ENCODE measurements around the gene DIRAS3.
"Not testable (repeated sequence)": the region's sequence is repeated elsewhere in the genome, so short reads cannot be mapped to it uniquely, and the experiment has no call there.

DIRAS3 gene, protein sequence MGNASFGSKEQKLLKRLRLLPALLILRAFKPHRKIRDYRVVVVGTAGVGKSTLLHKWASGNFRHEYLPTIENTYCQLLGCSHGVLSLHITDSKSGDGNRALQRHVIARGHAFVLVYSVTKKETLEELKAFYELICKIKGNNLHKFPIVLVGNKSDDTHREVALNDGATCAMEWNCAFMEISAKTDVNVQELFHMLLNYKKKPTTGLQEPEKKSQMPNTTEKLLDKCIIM
- total RNA-seq = 0 to 0.99 (median 0) reads per million in 17 experiments

DNA sequence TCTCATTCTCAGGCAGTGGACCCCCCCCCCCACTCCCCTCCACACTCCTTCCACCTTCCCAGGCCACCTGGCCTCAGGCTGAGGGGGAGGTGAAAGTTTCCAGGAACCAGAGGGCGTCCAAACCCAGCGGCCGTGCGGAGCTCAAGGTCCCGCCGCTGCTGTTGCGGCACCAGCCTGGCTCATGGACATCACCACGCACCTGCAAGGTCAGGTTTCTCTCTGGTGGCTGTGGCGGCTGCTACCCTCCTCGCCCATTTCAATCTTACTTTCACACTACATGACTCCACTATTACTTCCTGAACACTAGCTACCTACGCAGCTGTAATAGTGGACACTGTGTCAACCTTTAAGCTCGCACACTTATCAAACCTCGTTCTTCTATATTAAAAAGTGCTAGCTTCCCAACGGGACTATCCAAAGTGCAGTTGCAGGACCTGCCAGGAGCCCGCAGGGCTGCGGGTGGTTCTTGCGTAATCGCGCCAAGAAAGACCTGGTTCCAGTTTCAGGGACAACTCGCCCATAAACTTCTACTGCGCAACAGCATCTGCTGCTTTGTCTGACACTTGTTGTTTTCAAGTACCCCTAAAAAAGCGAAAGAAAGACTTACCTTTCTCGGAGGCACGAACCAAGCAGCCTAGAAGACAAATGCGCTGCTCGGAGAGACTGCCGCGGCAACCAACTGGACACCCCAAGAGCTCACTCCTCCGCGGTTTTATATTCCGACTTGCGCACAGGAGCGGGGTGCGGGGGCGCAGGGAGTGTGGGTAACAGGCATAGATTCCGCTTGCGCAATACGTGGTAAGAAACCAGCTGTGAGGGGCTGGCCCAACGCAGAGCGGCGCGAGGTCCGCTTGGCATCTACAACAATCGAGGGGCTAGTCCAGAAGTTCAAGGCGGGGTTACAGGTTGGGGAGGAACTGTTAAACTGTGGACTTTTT, at the start of gene DIRAS3:
DIRAS3 (minus strand) TSS at position 687 of the 938 bp plus-strand sequence. CDS start 3,330 bp downstream, outside the sequence.
- peak in 3 of 4 experiments; percentile 3 to 25 (median 9) for DNase-seq

DNA sequence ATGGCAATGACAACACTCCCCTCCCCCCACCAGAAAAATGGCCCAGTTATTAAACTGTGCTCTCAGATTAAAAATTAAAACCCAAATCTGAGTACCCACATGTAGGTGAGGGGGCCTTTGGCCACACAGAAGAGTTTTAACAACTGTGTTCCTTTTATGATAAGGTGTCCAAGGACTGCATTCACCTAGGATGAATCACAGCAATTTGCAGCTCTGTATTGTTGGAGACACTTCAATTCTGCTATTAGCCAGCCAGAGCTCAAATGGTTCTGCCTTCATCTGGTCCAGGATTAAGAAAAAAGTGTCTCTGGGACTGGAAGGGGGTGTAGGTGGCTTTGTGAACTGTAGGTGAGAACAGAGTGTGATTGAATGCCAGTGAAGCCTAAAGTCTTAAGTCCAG, 43.3 kb upstream of the DIRAS3 start:
- no peak for DNase-seq

DNA sequence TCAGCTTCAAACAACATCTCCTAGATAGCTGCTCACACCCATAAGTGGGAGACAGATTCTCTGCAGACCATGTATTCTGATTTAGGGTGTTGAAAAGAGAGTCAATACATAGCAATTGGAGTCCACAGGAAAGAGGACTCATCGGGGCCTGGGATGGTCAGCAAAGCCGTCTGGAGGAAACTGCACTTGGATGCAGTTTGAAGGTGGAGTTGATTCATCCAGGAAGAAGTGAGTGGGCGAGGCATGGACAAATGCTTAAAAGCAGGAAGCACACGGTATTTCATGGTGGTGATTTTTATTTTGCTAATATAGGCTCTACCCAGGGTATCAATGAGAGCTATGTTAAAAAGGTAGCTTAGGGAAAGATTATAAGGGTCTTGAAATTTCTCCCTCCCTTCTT, 36.8 kb upstream of the DIRAS3 start:
- DNase-seq = no peak

DNA sequence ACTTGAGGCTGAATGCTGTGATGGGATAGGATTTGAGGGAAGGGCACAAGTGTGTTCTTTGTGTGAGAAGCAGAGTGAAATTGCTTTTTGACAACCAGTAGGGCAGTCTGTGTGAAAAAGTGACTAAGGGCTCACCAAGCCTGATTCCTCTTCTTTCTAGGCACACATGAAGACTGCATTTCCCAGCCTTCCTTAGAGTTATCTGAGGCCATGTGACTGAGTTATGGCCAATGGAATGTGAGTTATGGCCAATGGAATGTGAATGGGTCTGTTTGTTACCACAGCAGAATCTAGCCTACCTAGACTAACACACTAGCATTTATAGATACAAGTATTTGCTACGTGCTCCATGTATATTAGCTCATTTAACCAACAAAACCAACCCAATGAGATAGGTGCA, 35.3 kb upstream of the DIRAS3 start:
- DNase-seq = no peak

DNA sequence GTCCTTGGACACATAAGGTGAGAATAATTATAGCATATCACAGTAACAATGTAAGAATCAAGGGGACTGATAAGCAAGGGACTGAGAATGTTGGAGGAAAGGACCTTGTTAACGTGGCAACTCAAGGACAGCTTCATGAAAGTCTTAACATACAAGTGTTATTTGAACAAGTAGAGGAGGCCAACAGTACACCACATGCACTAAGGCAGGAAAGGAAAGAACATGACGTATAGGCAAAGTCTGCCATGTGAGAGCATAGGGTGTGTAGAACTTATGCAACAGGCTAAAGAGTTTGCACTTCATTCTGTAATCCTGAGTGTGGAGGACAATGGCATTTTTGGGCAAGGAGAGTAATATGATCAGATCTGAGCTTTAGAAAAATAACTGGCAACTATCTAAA, 33.3 kb upstream of the DIRAS3 start:
- no peak for DNase-seq

DNA sequence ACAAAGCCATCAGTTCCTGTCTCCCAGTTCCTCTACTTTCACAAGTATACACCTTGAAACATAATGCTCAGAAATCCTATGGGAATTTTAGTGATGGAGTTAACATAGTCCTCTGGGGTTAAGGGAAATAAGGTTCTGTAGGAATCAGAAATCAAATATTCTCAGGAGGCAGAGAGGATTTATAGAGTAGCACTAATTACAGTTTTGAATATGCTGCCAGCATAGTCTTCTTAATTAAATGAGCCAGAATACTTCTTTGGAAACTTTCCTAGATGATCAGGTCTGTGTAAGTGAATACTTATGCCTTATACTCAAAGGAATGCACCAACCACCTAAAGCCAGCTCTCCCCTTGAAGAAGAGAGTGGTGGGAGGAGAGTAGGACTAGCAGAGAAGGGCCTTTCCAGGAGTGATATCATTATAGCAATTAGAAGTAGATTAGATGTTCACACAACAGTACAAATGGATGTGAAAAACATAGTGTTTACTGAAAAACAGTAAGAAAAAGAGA, 31.4 kb upstream of the DIRAS3 start:
- DNase-seq = no peak

DNA sequence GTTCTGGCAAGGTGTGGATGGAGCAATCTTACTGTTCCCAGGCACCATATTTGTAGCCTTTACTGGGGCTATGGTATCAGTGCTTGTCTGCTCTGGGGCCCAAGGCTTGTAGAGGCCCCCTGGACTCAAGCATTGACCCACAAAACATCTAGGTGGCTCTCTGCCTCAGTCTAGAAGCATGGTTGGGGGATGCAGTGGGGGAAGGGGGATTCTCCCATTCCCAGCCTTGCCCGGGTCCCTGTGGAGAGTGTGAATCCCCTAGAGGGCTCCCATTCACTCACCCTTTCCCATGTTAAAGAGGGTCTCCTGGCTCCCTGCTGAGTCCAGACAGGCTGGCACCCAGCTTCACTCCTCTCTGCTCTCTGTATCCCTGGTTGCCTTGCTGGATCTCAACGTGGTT, 28.2 kb upstream of the DIRAS3 start:
- no peak for DNase-seq

DNA sequence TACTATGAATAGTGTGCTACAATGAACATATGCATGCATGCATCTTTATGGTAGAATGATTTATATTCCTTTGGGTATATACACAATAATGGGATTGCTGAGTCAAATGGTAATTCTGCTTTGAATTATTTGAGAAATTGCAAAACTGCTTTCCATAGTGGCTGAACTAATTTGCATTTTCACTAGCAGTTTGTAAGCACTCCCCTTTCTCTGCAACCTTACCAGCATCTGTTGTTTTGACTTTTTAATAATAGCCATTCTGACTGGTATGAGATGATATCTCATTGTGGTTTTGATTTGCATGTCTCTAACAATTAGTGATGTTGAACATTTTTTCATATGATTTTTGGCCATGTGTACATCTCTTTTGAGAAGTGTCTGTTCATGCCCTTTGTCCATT, 24.0 kb upstream of the DIRAS3 start:
- DNase-seq = no peak

DNA sequence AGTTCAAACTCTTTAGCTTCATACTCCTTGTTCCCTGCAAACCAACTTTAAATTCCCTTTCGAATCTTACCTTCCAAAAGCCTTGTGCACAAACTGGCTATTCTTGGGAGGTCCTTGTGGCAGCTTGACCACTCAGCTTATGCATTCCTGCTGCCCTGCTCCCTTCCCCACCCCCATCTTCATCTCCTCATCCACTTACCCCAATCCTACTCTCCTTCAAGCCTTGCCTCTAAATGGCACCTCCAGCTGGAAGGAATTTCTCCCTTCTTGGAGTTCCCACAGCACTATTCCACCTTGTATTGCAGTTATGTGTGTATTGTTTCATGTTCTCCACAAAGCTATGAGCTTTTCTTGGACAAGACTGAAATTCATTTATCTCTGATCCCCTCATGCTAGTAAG, 15.3 kb upstream of the DIRAS3 start:
- no peak for DNase-seq

DNA sequence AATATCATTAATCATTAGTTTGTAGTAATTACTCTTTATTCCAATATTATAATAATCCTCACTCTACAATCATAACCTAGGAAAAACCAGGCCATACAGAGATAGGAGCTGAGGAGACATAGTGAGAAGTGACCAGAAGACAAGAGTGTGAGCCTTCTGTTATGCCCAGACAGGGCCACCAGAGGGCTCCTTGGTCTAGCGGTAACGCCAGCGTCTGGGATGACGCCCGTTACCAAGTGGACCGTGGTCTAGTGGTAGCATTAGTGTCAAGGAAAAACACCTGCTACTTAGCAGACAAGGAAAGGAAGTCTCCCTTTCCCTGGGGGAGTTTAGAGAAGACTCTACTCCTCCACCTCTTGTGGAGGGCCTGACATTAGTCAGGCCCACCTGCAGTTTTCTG, 7.6 kb upstream of the DIRAS3 start:
- not testable (repeated sequence) for DNase-seq

DNA sequence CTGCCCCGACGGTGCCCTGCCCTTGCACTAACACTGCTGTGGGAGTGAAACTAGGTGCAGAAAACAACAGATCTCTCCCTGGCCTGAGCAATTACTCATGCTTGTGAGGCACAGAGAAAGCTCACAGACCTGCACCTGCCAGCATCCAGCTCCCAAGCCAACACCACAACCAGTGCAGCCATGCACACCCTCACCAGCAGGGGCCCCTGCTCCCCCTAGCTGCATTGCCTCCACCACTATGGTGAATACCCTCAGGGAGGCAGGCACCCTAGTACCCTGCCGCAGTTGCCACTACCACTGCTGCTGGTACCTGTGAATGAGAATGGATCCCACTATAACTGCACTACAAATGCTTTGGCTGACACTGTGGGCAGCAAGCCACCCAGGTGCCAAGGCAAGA, 7.1 kb upstream of the DIRAS3 start:
- no peak for DNase-seq

DNA sequence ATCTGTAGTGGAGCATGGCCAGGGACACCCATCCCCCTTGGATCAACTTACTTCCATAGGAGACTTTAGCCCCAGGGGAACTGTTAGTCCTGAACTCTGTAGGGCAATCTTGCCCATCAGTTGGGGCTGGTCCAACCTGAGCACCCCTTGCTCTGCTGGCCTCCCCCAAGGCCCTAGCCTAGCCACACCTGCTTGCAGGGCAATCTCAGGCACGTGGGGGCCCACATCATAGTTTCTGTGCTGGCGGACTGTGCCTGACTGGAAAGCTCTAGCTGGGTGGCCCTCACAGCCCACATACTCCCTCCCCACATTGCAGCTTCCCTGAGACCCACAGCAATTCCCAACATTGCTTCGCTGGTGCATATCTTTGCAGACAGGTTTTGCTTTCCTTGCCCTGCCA, 6.6 kb upstream of the DIRAS3 start:
- DNase-seq = no peak

DNA sequence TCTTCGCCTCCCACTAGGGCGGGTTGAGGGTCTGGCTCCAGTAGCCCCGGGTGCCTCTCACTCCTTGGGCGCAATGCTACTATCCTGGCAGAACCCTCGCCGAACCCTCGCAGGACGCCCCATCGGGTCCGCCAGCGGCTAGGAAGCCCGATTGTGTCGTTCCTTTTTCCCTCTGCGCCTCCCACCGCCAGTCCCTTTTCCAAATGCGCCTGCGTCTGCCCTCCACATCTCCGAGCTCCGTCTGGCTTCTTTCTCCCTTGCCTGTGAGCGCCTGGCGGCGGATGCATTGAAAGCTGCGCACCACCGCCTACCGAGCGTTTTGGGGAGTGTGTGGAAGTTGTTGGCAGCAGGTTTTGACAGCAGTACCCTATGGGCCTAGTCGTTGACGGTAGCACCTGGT, 1.0 kb upstream of the DIRAS3 start:
- no peak for DNase-seq

DNA sequence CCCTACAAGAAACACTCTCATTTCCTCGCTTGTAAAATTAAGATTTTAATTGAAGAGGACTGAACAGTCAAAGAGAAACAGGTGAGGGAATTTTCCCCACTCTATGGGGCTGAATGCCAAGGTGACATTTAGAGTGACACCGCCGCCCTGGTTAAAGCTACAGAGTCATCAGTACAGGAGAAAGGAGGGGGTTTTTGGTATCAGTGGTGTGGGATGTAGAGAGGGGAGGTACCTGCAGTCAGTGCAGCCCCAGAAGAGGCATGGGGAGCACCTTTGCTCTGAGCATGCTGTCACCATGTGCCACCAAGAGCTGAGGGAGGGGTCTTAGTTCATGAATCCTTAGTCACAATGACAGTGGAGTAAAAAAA, 2.8 kb downstream of the DIRAS3 start:
- DNase-seq = no peak

DNA sequence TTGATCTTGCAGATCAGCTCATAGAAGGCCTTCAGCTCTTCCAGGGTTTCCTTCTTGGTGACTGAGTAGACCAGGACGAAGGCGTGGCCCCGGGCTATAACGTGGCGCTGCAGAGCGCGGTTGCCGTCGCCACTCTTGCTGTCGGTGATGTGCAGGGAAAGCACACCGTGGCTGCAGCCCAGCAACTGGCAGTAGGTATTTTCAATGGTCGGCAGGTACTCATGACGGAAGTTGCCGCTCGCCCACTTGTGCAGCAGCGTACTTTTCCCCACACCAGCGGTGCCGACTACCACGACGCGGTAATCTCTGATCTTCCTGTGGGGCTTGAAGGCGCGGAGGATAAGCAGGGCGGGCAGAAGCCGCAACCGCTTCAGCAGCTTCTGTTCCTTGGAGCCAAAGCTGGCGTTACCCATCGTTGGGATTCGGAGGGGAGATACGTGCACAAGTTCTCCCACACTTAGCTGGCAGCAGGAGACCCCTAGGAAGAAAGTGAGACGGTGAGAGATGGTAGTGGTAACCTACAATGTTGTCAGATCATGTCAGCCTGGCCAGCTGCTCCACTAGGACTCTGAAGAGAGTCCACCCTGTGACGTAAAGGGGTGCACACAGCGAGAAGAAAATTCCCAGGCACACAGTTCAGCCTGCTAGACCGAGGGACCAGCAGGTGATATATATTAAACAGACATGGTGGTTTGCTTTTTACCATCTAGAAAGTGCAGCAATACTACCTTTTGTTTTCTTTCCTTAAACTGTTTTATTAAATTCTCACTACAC, 3.4 kb downstream of the DIRAS3 start:
- DNase-seq = no peak

DNA sequence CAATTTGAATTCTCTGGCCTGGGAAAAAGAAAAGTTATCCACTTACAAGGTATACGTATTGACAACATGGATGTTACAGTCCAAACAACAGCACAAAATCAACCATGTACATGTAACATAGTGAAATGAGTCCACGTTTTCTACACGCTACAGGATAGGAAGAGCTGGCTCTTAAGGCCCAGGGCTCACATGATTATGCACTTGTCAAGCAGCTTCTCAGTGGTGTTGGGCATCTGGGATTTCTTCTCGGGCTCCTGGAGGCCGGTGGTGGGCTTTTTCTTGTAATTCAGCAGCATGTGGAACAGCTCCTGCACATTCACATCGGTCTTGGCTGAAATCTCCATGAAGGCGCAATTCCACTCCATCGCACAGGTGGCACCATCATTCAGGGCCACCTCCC, 4.0 kb downstream of the DIRAS3 start:
- no peak for DNase-seq

DNA sequence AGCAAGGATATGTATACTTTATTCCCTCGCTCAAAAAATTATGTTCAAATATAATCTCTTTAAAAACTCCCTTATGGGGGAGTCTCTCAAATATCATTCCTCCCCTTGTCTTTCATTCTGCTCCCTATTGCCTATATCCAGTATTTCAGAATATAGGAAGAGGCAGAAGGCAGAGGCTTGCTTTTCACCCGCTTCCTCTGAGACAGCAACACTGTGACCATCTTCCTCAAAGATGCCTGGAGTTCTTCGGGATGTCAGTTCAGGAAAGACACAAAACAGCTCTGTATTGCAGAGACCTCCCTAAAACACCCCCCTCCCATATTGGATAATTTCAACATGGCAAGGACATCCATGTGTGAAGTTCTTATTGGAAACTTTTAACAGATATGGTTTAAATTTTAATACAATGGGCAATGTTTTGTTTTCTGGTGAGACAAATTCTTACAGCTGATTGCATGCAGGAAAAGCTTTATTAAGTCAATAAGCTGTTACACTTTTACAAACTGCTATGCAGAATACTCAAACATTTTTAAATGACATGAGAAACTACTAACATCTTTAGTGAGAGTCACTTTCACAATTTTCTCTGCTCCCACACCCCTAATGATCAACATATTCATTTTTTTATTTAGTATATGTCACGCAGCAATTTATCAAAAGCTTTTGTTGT, 4.8 kb downstream of the DIRAS3 start:
- DNase-seq = no peak

DNA sequence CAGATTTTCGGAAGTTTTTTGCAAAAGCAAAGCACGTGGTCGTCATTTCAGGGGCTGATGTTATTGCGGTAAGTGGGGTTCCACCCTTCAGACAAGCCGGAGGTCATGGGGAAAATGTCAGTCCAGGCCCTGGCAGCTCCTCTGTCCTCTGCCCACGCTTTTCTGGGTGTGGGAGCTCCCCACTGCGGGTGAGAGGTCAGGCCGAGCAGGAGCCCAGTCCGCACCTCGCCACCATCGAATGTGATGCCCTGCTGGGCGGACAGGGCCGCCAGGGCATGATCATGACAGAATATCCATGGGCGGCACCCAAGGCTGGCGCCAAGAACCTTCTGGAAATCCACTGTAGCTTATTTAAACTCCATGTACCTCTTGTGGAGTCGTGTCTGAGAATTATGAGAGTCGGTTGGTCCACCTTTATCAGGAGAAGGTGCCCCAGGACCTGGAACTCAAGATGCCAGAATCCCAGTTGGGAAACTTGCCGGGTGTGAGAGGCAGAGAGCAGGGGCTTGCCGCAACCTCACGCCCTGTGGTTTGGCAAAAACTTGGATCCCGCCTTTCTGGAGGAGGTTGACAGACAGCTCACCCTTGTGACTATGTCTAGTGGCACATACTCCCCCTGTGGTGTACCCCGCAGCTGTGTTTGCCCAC, 6.9 kb downstream of the DIRAS3 start:
- DNase-seq = no peak

DNA sequence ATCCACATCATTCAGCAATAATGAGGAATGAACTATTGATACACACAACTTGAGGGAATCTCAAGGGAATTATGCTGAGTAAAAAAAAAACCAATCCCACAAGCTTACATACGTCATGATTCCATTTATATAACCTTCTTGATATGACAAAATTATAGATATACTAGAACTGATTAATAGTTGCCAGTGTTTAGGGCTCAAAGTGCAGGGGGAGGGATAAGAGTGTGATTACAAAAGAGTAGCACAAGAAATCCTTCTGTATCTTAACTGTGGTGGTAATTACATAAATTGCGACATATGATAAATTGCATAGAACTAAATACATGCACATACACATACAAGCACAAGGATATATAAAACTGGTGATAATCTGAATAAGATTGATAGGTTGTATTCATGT, 13.5 kb downstream of the DIRAS3 start:
- no peak for DNase-seq

DNA sequence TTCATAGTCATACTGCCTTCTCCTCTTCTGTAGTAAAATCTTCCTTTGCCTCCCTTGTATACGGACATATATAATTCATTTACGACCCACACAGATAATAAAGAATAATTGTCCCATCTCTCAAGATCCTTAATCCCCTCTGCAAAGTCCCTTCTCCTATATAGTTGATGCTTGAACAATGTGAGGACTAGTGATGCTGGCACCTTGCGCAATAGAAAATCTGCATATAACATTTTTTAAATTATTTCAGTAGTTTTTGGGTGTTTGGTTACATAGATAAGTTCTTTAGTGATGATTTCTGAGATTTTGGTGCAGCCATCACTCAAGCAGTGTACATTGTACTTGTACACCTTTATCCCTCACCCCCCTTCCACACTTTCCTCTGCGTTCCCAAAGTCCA, 21.0 kb downstream of the DIRAS3 start:
- no peak for DNase-seq

DNA sequence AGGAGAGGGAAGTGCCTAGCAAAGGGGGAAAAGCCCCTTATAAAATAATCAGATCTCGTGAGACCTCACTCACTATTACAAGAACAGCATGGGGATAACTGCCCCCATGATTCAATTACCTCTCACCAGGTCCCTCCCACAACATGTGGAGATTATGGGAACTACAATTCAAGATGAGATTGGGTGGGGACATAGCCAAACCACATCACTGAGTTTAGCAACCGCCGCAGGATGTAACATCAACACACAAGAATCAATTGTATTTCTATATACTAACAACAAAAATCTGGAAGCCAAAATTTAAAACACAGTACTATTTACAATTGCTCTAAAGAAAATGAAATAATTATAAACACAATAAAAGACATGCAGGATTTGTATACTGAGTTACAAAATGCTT, 21.9 kb downstream of the DIRAS3 start:
- DNase-seq = no peak
